Heart right ventricle (tissue), 16 donors: ENCODE results near the gene CCDC24. TPM values are rescaled to one million over a fixed set of nuclear protein-coding genes. Genes with fewer than 3 reads are reported as not detected.

Source experiments
- ATAC-seq, 8 donors: fragments of 200-7000 bp; cut with Tn5 transposase; one replicate each; pipeline ENCODE4 v1.9.1; 2020; ENCODE audit warnings: mild to moderate bottlenecking in 8 of 8, moderate library complexity in 8 of 8, moderate number of reproducible peaks in 1 of 8
- DNase-seq, 2 donors: peaks; one replicate each; pipeline ENCODE4 v3.0.0-alpha.2; 2020
- H3K27ac ChIP-seq, 10 donors: fragments of 200-600 bp; sonication (generic) in 2 of 10; one replicate each; pipeline versions ENCODE4 v1.5.0 to v1.8.0; 2020 to 2022; ENCODE audit warnings: mild to moderate bottlenecking in 3 of 10
- H3K27me3 ChIP-seq, 7 donors: fragments of 200-600 bp; one replicate each; pipeline ENCODE4 v1.8.0; 2021 to 2022; ENCODE audit warnings: mild to moderate bottlenecking in 2 of 7
- H3K36me3 ChIP-seq, 9 donors: fragments of 200-600 bp; sonication (generic) in 1 of 9; one replicate each; pipeline versions ENCODE4 v1.5.0 to v1.8.0; 2020 to 2022; ENCODE audit warnings: mild to moderate bottlenecking in 2 of 9
- H3K4me1 ChIP-seq, 9 donors: fragments of 200-600 bp; sonication (generic) in 1 of 9; one replicate each; pipeline versions ENCODE4 v1.5.0 to v1.8.0; 2020 to 2022; ENCODE audit warnings: mild to moderate bottlenecking in 4 of 9
- H3K4me3 ChIP-seq, 10 donors: fragments of 200-600 bp; sonication (generic) in 2 of 10; one replicate each; pipeline versions ENCODE4 v1.5.0 to v1.8.0; 2020 to 2022; ENCODE audit warnings: mild to moderate bottlenecking in 7 of 10, moderate library complexity in 2 of 10
- H3K9me3 ChIP-seq, 11 donors: fragments of 200-600 bp in 10 of 11; sonication (generic) in 2 of 11; one replicate each; pipeline versions ENCODE4 v1.5.0 to v1.8.0; 2013 to 2022; ENCODE audit warnings: mild to moderate bottlenecking in 2 of 11, control low read depth in 1 of 11, moderate library complexity in 1 of 11
- WGBS, 2 donors: extraction: QIAGEN DNeasy Blood & Tissue Kit; methylation state at CpG; one replicate each; pipeline ENCODE4 v1.1.7; 2013; ENCODE audit warnings: inconsistent platforms in 1 of 2; 5-methylcytosine and 5-hydroxymethylcytosine counted together
- intact Hi-C, 10 donors: fragments of 100-400 bp; cut with DNase I; formaldehyde crosslinking; loops; one replicate each; pipeline versions ENCODE4 v1.11.1 to v1.14.2; 2022
- polyA plus RNA-seq, 2 donors: library from polyadenylated mRNA; stranded (reverse); fragments of 200-250 nt; gene quantifications; one replicate each; pipeline ENCODE4 v1.2.3, GENCODE V29; 2013
- total RNA-seq, 10 donors: library from RNA; stranded (reverse); fragmentation: NEBNext Ultra II Directional in 3 of 10; extraction: Animal tissue kit (Norgen Biotek cat#: 25700) in 3 of 10; gene quantifications; one replicate each; pipeline versions ENCODE4 v1.2.1 to v1.2.4, GENCODE V29; 2021 to 2023
- TF ChIP-seq, protein P1 (sequence below), 9 donors: fragments of 200-600 bp; sonication (generic) in 2 of 9; IDR thresholded peaks; one replicate each; pipeline versions ENCODE4 v1.5.0 to v1.8.0; 2021 to 2022; ENCODE audit warnings: antibody characterized with exemption in 9 of 9, mild to moderate bottlenecking in 5 of 9, moderate library complexity in 1 of 9
- donor health status: Arrhythmogenic right ventricular cardiomyopathy.
- donor health status: ischemic (EF 13 %, LVEDD 7.1; RV severe dilation, severe dysfunction).
- donor health status: healthy with polysubstance abuse.
- donor health status: DM: no; HTN: yes; CAD: no.
- donor health status: DM: no; HTN: no; CAD: no.
- donor health status: ischemic (EF 25% LVEDD 6.9; RV normal size, moderate dysfunction).
- donor health status: ischemic (EF 25% LVEDD 5.7; RV mildly dilated, moderate dysfunction).
- donor health status: healthy.
- donor health status: DM: yes; HTN: yes; CAD: no.
- donor health status: Ischemic cardiomyopathy.
- donor health status: ischemic (EF 35%, LVEDD 5.7; RV mildly dilated, moderate dysfunction).
- donor health status: nonischemic (EF 11% LVEDD 7.7; RV severe dilation, severe dysfunction).
- donor health status: DM: yes; HTN: yes; CAD: no.
- donor health status: PGD.
- donor health status: ischemic (EF 29% LVEDD 5.4; RV normal size, mild dysfunction).
- donor health status: nonischemic (EF 23%, LVEDD 6.1; RV moderate dilation, normal function).

CCDC24 gene
- total and polyA plus RNA-seq, 12 donors = 0.55 to 3.1 (median 1.3) TPM

DNA sequence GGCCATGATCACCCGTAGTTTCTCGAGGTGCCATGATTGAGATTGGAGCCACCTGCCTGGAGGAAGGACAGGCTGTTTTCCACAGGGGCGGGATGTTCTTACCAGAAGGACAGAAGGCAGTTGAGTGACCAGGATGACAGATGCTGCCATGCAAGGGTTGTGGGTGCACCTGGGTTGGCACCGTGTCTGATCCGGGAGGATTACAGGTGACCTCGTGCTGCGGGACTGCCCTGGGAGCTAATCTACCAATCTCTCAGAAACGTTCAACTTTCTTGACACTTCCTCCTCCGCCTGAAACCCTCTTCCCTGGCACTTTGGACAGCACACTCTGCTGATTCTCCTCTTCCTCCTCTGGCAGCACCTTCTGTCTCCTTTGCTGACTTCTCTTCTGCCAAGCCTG is 53.7 kb downstream of the CCDC24 start:
- Histone ChIP-seq H3K9me3 (no peaks in the 10 kb centered on the region), H3K27me3 (peaks cover 0 to 18% (median 0%) of the 10 kb centered on the region in 7 donors), H3K4me3 (no peak overlapping the region), H3K4me1 (peaks cover 0 to 28% (median 0%) of the 10 kb centered on the region in 9 donors), H3K27ac (no peak overlapping the region), H3K36me3 (no peaks in the 10 kb centered on the region)
- TF ChIP-seq, protein P1, sequence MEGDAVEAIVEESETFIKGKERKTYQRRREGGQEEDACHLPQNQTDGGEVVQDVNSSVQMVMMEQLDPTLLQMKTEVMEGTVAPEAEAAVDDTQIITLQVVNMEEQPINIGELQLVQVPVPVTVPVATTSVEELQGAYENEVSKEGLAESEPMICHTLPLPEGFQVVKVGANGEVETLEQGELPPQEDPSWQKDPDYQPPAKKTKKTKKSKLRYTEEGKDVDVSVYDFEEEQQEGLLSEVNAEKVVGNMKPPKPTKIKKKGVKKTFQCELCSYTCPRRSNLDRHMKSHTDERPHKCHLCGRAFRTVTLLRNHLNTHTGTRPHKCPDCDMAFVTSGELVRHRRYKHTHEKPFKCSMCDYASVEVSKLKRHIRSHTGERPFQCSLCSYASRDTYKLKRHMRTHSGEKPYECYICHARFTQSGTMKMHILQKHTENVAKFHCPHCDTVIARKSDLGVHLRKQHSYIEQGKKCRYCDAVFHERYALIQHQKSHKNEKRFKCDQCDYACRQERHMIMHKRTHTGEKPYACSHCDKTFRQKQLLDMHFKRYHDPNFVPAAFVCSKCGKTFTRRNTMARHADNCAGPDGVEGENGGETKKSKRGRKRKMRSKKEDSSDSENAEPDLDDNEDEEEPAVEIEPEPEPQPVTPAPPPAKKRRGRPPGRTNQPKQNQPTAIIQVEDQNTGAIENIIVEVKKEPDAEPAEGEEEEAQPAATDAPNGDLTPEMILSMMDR (IDR thresholded peaks at IDR 0.05) = no peak
- ATAC-seq = no peak
- intact Hi-C loops = loop anchor here in 6 of 10 donors (5.0 to 10.0 kb wide), 7 partner anchors 38 to 520 kb away; partner anchors contain the start of gene PTPRF (in 1 of the 6)
- 81 to 82% methylated on average over 9 of the region's 9 CpGs for WGBS, 2 donors
- no peak for DNase-seq

Other genes starting within 250 kb of the CCDC24 start
- 1 to 10 TPM in 1 of 10 donors, under 1 TPM in 3, not detected in 6; 0.62 to 1.5 (median 0.66) TPM for gene ARTN, start 57.8 kb upstream of the CCDC24 start, total RNA-seq
- gene ARTN, start 57.8 kb upstream of the CCDC24 start, polyA plus RNA-seq = under 1 TPM; 0.44 to 0.59 TPM
- gene IPO13, start 44.6 kb upstream of the CCDC24 start, total RNA-seq = 10 to 100 TPM; 53.3 to 66.1 (median 56.8) TPM
- 10 to 100 TPM; 25.2 to 74.5 TPM for gene IPO13, start 44.6 kb upstream of the CCDC24 start, polyA plus RNA-seq
- gene DPH2, start 21.6 kb upstream of the CCDC24 start, total RNA-seq = 10 to 100 TPM; 10.7 to 22.0 (median 14.3) TPM
- 10 to 100 TPM in 1 of 2 donors, 1 to 10 TPM in 1; 9.4 to 33.7 TPM for gene DPH2, start 21.6 kb upstream of the CCDC24 start, polyA plus RNA-seq
- 100 to 1,000 TPM in 3 of 10 donors, 10 to 100 TPM in 7; 63.1 to 112 (median 72.9) TPM for gene ATP6V0B, start 16.6 kb upstream of the CCDC24 start, total RNA-seq
- gene ATP6V0B, start 16.6 kb upstream of the CCDC24 start, polyA plus RNA-seq = 100 to 1,000 TPM in 1 of 2 donors, 10 to 100 TPM in 1; 73.4 to 227 TPM
- 10 to 100 TPM; 31.1 to 47.0 (median 38.6) TPM for gene B4GALT2, start 12.4 kb upstream of the CCDC24 start, total RNA-seq
- gene B4GALT2, start 12.4 kb upstream of the CCDC24 start, polyA plus RNA-seq = 10 to 100 TPM; 25.4 to 50.8 TPM
- 1 to 10 TPM in 5 of 10 donors, under 1 TPM in 5; 0.32 to 1.6 (median 0.91) TPM for gene SLC6A9, start 39.9 kb downstream of the CCDC24 start, total RNA-seq
- gene SLC6A9, start 39.9 kb downstream of the CCDC24 start, polyA plus RNA-seq = 1 to 10 TPM in 1 of 2 donors, under 1 TPM in 1; 0.88 to 1.7 TPM
- under 1 TPM in 1 of 10 donors, not detected in 9; 0.12 TPM for gene KLF17, start 127.2 kb downstream of the CCDC24 start, total RNA-seq
- gene KLF17, start 127.2 kb downstream of the CCDC24 start, polyA plus RNA-seq = under 1 TPM in 1 of 2 donors, not detected in 1; 0.01 TPM
- not detected for gene KLF18, start 150.0 kb downstream of the CCDC24 start, total RNA-seq
- gene KLF18, start 150.0 kb downstream of the CCDC24 start, polyA plus RNA-seq = not detected
- 10 to 100 TPM; 24.1 to 33.9 (median 27.6) TPM for gene DMAP1, start 221.9 kb downstream of the CCDC24 start, total RNA-seq
- gene DMAP1, start 221.9 kb downstream of the CCDC24 start, polyA plus RNA-seq = 10 to 100 TPM; 35.2 to 37.3 TPM